Esophagus muscularis mucosa (tissue), 4 donors: ENCODE data around the gene TMC5.
"Not testable (repeated sequence)": the region's sequence is repeated elsewhere in the genome, so short reads cannot be mapped to it uniquely, and the experiment has no call there.

Source experiments
- EP300 ChIP-seq: sonication (generic); formaldehyde crosslinking; IDR thresholded peaks from one replicate; pipeline ENCODE4 v1.6.1; 2017; ENCODE audit warnings: antibody characterized with exemption
- POLR2A ChIP-seq: fragments of 450-650 bp; IDR thresholded peaks from one replicate; pipeline ENCODE4 v1.6.1; 2017; ENCODE audit warnings: antibody characterized with exemption, moderate library complexity, mild to moderate bottlenecking, low read depth
- POLR2AphosphoS5 ChIP-seq, 2 donors: sonication (generic); formaldehyde crosslinking; IDR thresholded peaks; one replicate each; pipeline ENCODE4 v1.6.1; 2017; ENCODE audit warnings: antibody characterized with exemption in 2 of 2
- TF ChIP-seq, protein P1 (sequence below), 3 experiments: fragments of 200-600 bp in 2 of 3; fragments of 450-650 bp in 1 of 3; sonication (generic) in 2 of 3; IDR thresholded peaks; one replicate each; pipeline ENCODE4 v1.5.1; 2017 to 2019; ENCODE audit warnings: antibody characterized with exemption in 3 of 3, mild to moderate bottlenecking in 2 of 3, moderate library complexity in 1 of 3

DNA sequence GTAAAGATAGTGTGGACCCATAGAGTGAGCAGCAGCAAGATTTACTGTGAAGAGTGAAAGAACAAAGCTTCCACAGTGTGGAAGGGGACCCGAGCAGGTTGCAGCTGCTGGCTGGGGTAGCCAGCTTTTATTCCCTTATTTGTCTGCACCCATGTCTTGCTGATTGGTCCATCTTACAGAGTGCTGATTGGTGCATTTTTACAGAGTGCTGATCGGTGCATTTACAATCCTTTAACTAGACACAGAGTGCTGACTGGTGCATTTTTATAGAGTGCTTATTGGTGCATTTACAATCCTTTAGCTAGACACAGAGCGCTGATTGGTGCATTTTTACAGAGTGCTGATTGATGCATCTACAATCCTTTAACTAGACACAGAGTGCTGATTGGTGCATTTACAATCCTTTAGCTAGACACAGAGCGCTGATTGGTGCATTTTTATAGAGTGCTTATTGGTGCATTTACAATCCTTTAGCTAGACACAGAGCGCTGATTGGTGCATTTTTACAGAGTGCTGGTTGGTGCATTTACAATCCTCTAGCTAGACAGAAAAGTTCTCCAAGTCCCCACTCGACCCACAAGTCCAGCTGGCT, 26.4 kb upstream of the TMC5 start:
- TF ChIP-seq, protein P1, sequence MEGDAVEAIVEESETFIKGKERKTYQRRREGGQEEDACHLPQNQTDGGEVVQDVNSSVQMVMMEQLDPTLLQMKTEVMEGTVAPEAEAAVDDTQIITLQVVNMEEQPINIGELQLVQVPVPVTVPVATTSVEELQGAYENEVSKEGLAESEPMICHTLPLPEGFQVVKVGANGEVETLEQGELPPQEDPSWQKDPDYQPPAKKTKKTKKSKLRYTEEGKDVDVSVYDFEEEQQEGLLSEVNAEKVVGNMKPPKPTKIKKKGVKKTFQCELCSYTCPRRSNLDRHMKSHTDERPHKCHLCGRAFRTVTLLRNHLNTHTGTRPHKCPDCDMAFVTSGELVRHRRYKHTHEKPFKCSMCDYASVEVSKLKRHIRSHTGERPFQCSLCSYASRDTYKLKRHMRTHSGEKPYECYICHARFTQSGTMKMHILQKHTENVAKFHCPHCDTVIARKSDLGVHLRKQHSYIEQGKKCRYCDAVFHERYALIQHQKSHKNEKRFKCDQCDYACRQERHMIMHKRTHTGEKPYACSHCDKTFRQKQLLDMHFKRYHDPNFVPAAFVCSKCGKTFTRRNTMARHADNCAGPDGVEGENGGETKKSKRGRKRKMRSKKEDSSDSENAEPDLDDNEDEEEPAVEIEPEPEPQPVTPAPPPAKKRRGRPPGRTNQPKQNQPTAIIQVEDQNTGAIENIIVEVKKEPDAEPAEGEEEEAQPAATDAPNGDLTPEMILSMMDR (IDR thresholded peaks at IDR 0.05): not testable (repeated sequence)
- not testable (repeated sequence) for TF ChIP-seq POLR2AphosphoS5 (IDR thresholded peaks at IDR 0.05); POLR2A; EP300
